ENCODE measurements around the gene GTF2F2.

DNA sequence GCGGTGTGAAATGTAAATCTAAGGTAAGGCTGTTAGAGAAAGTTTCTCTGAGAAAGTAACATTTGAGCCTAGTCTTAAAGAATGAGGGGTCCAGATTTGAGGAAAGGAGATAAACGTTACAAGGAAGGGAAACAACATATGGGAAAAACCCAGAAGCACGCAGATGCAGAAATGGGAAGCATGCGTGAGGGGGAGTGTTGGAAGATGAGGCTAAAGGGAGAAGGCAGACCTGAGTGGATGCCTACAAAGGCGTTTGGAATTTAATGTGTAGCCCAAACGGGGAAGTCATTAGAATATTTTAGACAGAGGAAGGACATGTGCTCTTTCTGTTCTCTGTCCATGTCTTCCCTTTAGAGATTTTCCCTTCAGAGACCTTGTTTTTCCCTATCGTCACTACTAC is 159.7 kb downstream of the GTF2F2 start:
- TF ChIP-seq POLR2AphosphoS5 (IDR thresholded peaks at IDR 0.05) (no peak), POLR2A (IDR thresholded peaks at IDR 0.05) (no peak)
- TF ChIP-seq, protein P1, sequence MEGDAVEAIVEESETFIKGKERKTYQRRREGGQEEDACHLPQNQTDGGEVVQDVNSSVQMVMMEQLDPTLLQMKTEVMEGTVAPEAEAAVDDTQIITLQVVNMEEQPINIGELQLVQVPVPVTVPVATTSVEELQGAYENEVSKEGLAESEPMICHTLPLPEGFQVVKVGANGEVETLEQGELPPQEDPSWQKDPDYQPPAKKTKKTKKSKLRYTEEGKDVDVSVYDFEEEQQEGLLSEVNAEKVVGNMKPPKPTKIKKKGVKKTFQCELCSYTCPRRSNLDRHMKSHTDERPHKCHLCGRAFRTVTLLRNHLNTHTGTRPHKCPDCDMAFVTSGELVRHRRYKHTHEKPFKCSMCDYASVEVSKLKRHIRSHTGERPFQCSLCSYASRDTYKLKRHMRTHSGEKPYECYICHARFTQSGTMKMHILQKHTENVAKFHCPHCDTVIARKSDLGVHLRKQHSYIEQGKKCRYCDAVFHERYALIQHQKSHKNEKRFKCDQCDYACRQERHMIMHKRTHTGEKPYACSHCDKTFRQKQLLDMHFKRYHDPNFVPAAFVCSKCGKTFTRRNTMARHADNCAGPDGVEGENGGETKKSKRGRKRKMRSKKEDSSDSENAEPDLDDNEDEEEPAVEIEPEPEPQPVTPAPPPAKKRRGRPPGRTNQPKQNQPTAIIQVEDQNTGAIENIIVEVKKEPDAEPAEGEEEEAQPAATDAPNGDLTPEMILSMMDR (IDR thresholded peaks at IDR 0.05), result no peak

Measured in stomach (tissue), 4 donors.